ENCODE measurements around the gene ZNF407. TPM values are rescaled to one million over a fixed set of nuclear protein-coding genes. Genes with fewer than 3 reads are reported as not detected.

ZNF407 gene
- total RNA-seq, 1 donor from 2014 or later = 14.7 TPM

- DNase-seq (ENCODE audit: extremely low spot score, unreplicated experiment) = no peak
- TF ChIP-seq CTCF (conservative IDR thresholded peaks at IDR 0.05) = no peak
- H3K36me3 Mint-ChIP-seq = peaks cover 8% of the 10 kb centered on the region
- no peaks in the 10 kb centered on the region for H3K9me3 Mint-ChIP-seq
- H3K27ac Mint-ChIP-seq = no peak overlapping the region
- no peaks in the 10 kb centered on the region for H3K4me1 Mint-ChIP-seq (ENCODE audit: unreplicated experiment)
- H3K27me3 Mint-ChIP-seq = no peaks in the 10 kb centered on the region
- no peak overlapping the region for H3K4me3 Mint-ChIP-seq
These were observed 331.4 kb downstream of the ZNF407 start for GRCh38 chr18:74929110-74929509.

GRCh38 chr18:74930616-74931015 lies 332.9 kb downstream of the ZNF407 start:
- no peak overlapping the region for H3K4me3 Mint-ChIP-seq
- no peak for DNase-seq (ENCODE audit: extremely low spot score, unreplicated experiment)
- H3K27ac Mint-ChIP-seq = no peak overlapping the region
- peaks cover 8% of the 10 kb centered on the region for H3K36me3 Mint-ChIP-seq
- no peak for TF ChIP-seq CTCF (conservative IDR thresholded peaks at IDR 0.05)
- H3K4me1 Mint-ChIP-seq (ENCODE audit: unreplicated experiment) = peaks cover 5% of the 10 kb centered on the region
- no peaks in the 10 kb centered on the region for H3K27me3 Mint-ChIP-seq
- H3K9me3 Mint-ChIP-seq = no peaks in the 10 kb centered on the region

- Mint-ChIP-seq H3K4me1 (ENCODE audit: unreplicated experiment) (peaks cover 5% of the 10 kb centered on the region), H3K27me3 (no peaks in the 10 kb centered on the region), H3K36me3 (peaks cover 4% of the 10 kb centered on the region), H3K4me3 (no peak overlapping the region), H3K27ac (no peak overlapping the region), H3K9me3 (no peaks in the 10 kb centered on the region)
- no peak for DNase-seq (ENCODE audit: extremely low spot score, unreplicated experiment)
- TF ChIP-seq CTCF (conservative IDR thresholded peaks at IDR 0.05) = no peak
These were observed 336.3 kb downstream of the ZNF407 start for GRCh38 chr18:74933930-74934329.

- no peak for DNase-seq (ENCODE audit: extremely low spot score, unreplicated experiment)
These were observed 337.8 kb downstream of the ZNF407 start for GRCh38 chr18:74935434-74935833.

GRCh38 chr18:74936343-74936742 lies 338.7 kb downstream of the ZNF407 start:
- DNase-seq (ENCODE audit: extremely low spot score, unreplicated experiment) = no peak
- Mint-ChIP-seq H3K4me3 (no peak overlapping the region), H3K9me3 (no peaks in the 10 kb centered on the region), H3K27me3 (no peaks in the 10 kb centered on the region), H3K4me1 (ENCODE audit: unreplicated experiment) (peaks cover 5% of the 10 kb centered on the region), H3K36me3 (peaks cover 8% of the 10 kb centered on the region), H3K27ac (no peak overlapping the region)
- no peak for TF ChIP-seq CTCF (conservative IDR thresholded peaks at IDR 0.05)

More at GRCh38 chr18:74935434-74935833, 337.8 kb downstream of the ZNF407 start:
- TF ChIP-seq CTCF (conservative IDR thresholded peaks at IDR 0.05) = no peak
- peaks cover 5% of the 10 kb centered on the region for H3K4me1 Mint-ChIP-seq (ENCODE audit: unreplicated experiment)
- no peak overlapping the region for H3K4me3 Mint-ChIP-seq
- H3K27ac Mint-ChIP-seq = no peak overlapping the region
- H3K36me3 Mint-ChIP-seq = peaks cover 8% of the 10 kb centered on the region
- H3K9me3 Mint-ChIP-seq = no peaks in the 10 kb centered on the region
- no peaks in the 10 kb centered on the region for H3K27me3 Mint-ChIP-seq

- Mint-ChIP-seq H3K9me3 (no peaks in the 10 kb centered on the region), H3K27me3 (no peaks in the 10 kb centered on the region), H3K4me1 (ENCODE audit: unreplicated experiment) (peaks cover 5% of the 10 kb centered on the region), H3K27ac (no peak overlapping the region), H3K36me3 (peaks cover 8% of the 10 kb centered on the region), H3K4me3 (no peak overlapping the region)
- no peak for DNase-seq (ENCODE audit: extremely low spot score, unreplicated experiment)
- no peak for TF ChIP-seq CTCF (conservative IDR thresholded peaks at IDR 0.05)
These were observed 339.6 kb downstream of the ZNF407 start for GRCh38 chr18:74937291-74937690.

Measured in type B pancreatic cell (in vitro differentiated cells).